Mammary epithelial cell (primary cell): ENCODE measurements around the gene SERPINA6.

Experiments
- EZH2 ChIP-seq: IDR thresholded peaks from 2 replicates; pipeline ENCODE4 v1.6.1; 2012; ENCODE audit warnings: low read length, inconsistent platforms, borderline replicate concordance
- TF ChIP-seq, protein P1 (sequence below), 2 donors: IDR thresholded peaks in 1 of 2; conservative IDR thresholded peaks in 1 of 2; 2 replicates each; pipeline ENCODE4 v1.5.1; 2011 to 2012; ENCODE audit warnings: inconsistent platforms in 2 of 2, low read length in 2 of 2, mild to moderate bottlenecking in 2 of 2, control low read depth in 1 of 2, low read depth in 1 of 2; ENCODE audit not compliant: insufficient read depth in 1 of 2; ENCODE audit errors: extremely low read depth in 1 of 2

DNA sequence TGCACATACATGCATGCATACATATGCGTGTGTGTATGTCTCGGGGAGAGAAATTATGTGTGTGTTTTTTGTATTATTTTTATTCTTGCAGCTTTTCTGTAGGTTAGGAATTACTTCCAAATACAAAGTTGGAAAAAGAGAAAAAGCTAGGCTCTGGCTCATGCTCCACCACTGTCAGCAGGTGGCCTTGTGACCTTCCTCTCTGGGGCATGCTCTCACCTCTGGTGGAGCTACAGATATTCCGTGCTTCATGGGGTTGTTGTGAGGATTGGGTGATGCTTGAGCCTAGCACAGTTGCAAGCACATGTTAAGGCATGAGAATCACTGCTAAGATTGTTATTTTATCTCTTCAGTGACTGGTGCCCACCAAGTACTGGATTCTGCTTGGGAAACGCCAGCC, 6.7 kb upstream of the SERPINA6 start:
- TF ChIP-seq, protein P1, sequence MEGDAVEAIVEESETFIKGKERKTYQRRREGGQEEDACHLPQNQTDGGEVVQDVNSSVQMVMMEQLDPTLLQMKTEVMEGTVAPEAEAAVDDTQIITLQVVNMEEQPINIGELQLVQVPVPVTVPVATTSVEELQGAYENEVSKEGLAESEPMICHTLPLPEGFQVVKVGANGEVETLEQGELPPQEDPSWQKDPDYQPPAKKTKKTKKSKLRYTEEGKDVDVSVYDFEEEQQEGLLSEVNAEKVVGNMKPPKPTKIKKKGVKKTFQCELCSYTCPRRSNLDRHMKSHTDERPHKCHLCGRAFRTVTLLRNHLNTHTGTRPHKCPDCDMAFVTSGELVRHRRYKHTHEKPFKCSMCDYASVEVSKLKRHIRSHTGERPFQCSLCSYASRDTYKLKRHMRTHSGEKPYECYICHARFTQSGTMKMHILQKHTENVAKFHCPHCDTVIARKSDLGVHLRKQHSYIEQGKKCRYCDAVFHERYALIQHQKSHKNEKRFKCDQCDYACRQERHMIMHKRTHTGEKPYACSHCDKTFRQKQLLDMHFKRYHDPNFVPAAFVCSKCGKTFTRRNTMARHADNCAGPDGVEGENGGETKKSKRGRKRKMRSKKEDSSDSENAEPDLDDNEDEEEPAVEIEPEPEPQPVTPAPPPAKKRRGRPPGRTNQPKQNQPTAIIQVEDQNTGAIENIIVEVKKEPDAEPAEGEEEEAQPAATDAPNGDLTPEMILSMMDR (conservative IDR thresholded peaks at IDR 0.05 in 1 of 2, IDR thresholded peaks at IDR 0.05 in 1 of 2; ENCODE audit: extremely low read depth in 1 of 2, insufficient read depth in 1 of 2, low read depth in 1 of 2, low read length in 2 of 2), result no peak
- no peak for TF ChIP-seq EZH2
